NCI-H1417 treated with DMSO at 0.1 percent for 48 hours (cell line): ENCODE results near the gene TGDS.
A peak's percentile ranks its signal among the peaks of the same experiment; 100 is the strongest.
"Not testable (repeated sequence)": the region's sequence is repeated elsewhere in the genome, so short reads cannot be mapped to it uniquely, and the experiment has no call there.

Experiments used
- DNase-seq: peaks from one replicate; lab custom pipeline; 2025; lab: John Stamatoyannopoulos, UW

Gene TGDS

GRCh38 chr13:94552095-94552494 lies 43.9 kb downstream of the TGDS start:
- no peak for DNase-seq

DNA sequence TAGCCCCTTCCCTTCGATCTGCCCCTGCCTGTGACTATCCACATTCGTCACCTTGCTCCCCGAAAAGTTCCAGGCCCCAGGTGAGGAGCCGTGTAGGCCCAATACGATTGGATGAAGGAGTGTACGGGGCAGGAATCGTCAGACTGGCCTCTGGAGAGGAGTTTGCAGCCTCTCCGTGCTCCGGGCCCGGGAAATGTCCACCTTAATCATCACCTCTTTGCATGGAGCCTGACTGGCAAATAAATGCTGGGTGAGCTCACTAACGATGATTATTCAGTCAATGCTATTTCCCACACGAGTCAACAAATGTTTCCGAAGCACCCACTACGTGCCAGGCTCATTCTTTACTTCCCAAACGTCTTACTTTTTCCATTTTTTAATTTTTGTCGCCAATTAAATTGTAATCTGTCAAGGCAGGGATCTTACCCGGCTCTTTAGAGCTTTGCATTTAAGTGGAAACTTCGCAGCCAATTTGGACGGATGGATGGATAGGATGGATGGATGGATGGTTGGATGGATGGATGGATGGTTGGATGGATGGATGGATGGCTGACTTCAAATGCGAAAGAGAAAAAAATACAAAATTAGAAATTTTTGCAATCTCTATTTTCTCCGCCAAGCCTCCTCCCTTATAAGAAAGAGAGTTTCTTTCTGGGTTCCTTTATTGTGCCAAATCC lies 45.8 kb downstream of the TGDS start:
- peak; percentile 10 for DNase-seq

- DNase-seq = peak; percentile 92
These were observed 46.5 kb downstream of the TGDS start for GRCh38 chr13:94549232-94550061.

DNA sequence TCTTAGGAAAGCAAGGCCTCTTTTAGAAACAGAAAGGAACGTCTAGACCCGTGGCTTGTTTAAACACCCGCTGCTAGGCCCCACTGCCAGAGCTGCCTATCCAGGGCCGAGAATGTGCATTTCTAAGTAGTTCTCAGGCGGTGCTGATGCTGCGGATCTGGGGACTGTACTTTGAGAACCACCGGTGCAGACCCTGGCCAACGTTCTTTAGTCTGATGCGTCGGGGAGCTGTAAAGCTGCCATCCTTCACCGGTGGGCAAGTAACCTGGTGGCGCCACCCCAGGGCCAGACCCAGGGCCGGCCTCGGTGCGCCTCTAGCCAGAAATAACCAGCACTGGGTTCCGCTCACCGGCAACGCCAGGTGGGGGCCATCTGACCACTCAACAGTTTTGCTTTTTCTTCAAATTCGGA lies 47.1 kb downstream of the TGDS start:
- DNase-seq = peak; percentile 42

DNA sequence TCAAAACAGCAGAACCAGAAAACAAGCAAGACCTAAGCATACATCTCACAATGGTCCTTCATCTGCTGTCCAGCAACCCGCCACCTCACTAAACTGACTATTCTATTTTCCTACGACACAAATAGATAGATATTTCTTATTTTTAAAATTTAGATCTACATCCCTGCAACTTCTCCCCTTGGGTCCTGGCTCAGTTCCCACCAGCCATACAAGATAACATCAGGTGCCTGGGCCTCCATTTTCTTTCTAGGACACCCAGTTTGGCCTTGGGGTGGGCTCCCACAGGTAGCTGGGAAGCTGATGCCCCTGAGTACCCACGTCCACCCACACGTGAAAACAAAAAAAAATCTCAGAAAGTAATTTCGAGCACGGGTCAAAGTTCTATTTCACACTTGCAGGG lies 47.6 kb downstream of the TGDS start:
- DNase-seq = no peak

- DNase-seq = no peak
These were observed 49.7 kb downstream of the TGDS start for GRCh38 chr13:94546061-94546839.

DNA sequence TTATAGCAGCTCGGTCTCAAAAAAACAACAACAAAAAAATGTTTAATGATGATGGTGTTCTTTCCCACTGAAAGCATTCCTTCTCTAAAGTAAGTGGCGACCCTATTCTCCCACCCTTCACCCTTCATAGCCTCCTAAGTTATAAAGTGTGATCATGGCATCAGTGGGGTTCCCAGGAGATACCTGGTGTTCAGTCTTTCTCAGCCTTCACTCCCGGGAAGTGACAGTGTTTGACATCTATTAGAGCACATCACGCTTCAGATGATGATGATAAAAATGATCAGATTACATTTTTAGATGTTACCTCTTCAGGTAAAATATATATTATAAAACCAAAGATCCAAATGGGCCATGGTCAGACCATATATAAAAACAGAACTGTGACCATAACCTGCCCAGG lies 51.0 kb downstream of the TGDS start:
- DNase-seq = no peak

GRCh38 chr13:94542917-94543316 lies 53.0 kb downstream of the TGDS start:
- no peak for DNase-seq

GRCh38 chr13:94537740-94538630 lies 58.0 kb downstream of the TGDS start:
- no peak for DNase-seq

DNA sequence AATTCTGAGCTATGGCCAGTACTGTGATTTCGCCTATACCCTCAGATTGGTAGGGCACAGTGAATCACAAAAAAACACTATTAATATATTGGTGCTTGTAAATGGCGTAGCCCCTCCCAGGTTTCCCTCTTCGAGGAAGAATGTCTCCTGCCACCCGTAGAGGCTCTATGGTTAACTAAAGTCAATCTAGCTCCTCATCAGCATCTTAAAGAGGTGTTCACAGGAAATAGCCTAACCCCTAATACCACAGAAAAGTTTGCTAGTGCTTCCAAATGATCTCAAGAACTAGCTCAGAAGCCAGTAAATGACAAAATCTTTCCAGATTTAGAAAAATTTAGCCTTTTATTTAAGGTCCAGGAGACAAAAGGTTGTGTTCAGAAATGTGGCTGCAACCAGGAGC lies 60.2 kb downstream of the TGDS start:
- no peak for DNase-seq

GRCh38 chr13:94535231-94535630 lies 60.7 kb downstream of the TGDS start:
- DNase-seq = no peak

DNA sequence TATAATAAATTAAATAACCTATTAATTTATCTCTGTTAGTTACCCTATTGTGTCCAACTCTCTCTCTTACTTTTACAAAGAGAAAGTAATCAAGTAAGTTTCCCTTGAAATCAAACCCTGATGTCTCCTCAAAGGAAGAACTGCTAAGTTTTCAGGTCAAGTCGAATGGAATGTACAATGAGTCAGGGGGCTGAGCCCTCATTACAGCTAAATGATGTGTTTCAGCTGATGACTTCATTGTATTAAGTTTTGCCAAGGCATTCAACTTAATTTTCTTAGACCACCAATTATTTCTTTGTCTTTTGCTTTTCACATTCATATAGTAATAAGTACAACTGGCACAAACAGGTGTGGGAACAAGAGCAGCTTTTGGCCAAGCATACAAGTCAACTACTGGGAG lies 61.8 kb downstream of the TGDS start:
- DNase-seq = no peak

- DNase-seq = not testable (repeated sequence)
These were observed 63.7 kb downstream of the TGDS start for GRCh38 chr13:94532278-94532677.

DNA sequence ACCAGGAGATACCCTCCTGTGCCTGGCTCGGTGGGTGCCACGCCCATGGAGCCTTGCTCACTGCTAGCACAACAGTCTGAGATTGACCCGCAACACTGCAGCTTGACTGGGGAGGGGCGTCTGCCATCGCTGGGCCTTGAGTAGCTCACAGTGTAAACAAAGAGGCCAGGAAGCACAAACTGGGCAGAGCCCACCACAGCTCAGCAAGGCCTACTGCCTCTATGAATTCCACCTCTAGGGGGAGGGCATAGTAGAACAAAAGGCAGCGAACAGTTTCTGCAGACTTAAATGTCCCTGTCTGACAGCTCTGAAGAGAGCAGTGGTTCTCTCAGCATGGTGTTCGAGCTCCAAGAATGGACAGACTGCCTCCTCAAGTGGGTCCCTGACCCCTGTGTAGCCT lies 69.0 kb downstream of the TGDS start:
- not testable (repeated sequence) for DNase-seq

- no peak for DNase-seq
These were observed 70.2 kb downstream of the TGDS start for GRCh38 chr13:94525781-94526180.

- DNase-seq = no peak
These were observed 71.5 kb downstream of the TGDS start for GRCh38 chr13:94524407-94524806.
